ENCODE data around the gene ZDHHC7.

- TF ChIP-seq EZH2phosphoT487 (IDR thresholded peaks at IDR 0.05; ENCODE audit: low read depth) (no peak), CTCF (IDR thresholded peaks at IDR 0.05; ENCODE audit: low read depth, low read length) (no peak)
Measured at GRCh38 chr16:85042606-85043005, 31.3 kb upstream of the ZDHHC7 start.
